ENCODE results near the gene GOLGA2.

GOLGA2 gene

GRCh38 chr9:128253140-128253990 lies 22.4 kb downstream of the GOLGA2 start:
- no peak for TF ChIP-seq TAF1 (IDR thresholded peaks at IDR 0.05; ENCODE audit: borderline replicate concordance, low read depth, low read length)
- TF ChIP-seq POLR2AphosphoS5 (IDR thresholded peaks at IDR 0.05; ENCODE audit: low read depth, low read length): no peak
- TF ChIP-seq POLR2A (IDR thresholded peaks at IDR 0.05; ENCODE audit: low read depth, low read length): no peak
- DNase-seq (ENCODE audit: insufficient read length) (no peak), FAIRE-seq (no peak)

DNA sequence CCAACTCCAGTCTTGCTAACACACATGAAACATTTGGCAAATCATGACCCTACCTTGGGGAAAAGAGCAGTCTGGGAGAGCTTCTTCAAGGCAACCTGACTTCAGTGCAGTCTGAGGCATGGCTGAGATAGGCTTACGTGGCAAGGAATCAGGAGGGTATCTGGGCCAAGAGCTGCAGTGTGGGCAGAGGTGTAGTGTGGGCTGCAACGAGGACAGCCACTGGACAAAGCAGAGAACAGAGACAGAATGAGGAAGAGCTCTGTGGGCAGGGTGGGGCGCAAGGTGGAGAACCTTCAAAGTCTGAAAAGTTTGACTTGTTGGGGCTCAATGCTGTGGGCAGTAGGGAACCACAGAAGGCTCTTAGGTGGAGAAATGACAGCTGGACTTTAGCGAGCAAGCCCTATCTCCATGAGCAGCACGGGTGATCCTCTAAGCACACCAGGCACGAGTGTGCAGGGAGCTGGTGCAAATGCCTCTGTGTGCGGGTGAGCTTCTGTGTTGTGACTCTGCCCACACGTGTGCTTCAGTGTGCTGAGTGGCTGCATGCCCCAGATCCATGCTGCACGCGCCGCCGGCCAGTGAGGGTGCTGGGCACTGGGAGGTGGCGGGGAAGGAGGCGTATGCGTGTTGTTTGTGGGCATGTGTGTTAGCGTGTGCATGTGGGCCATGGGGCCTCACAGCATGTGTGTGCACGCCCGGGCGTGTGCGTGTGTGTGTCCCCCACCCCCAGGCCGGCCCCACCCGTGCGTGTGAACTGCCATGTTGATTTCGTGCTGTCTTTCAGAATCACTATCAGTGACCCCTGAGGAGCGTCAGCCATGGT lies 23.3 kb downstream of the GOLGA2 start:
- TF ChIP-seq TAF1 (IDR thresholded peaks at IDR 0.05; ENCODE audit: borderline replicate concordance, low read depth, low read length) (no peak), POLR2AphosphoS5 (IDR thresholded peaks at IDR 0.05; ENCODE audit: low read depth, low read length) (no peak), POLR2A (IDR thresholded peaks at IDR 0.05; ENCODE audit: low read depth, low read length) (no peak)
- no peak for FAIRE-seq

GRCh38 chr9:128251732-128252100 lies 24.1 kb downstream of the GOLGA2 start:
- no peak for DNase-seq (ENCODE audit: insufficient read length)
- TF ChIP-seq TAF1 (IDR thresholded peaks at IDR 0.05; ENCODE audit: borderline replicate concordance, low read depth, low read length) (no peak), POLR2AphosphoS5 (IDR thresholded peaks at IDR 0.05; ENCODE audit: low read depth, low read length) (no peak), POLR2A (IDR thresholded peaks at IDR 0.05; ENCODE audit: low read depth, low read length) (no peak)
- no peak for FAIRE-seq

More for the DNA sequence above, 23.3 kb downstream of the GOLGA2 start:
- no peak for DNase-seq (ENCODE audit: insufficient read length)

- FAIRE-seq (no peak), DNase-seq (ENCODE audit: insufficient read length) (no peak)
- TF ChIP-seq TAF1 (IDR thresholded peaks at IDR 0.05; ENCODE audit: borderline replicate concordance, low read depth, low read length): no peak
- TF ChIP-seq POLR2A (IDR thresholded peaks at IDR 0.05; ENCODE audit: low read depth, low read length): no peak
Measured at GRCh38 chr9:128250839-128251731, 24.7 kb downstream of the GOLGA2 start.

- TF ChIP-seq TAF1 (IDR thresholded peaks at IDR 0.05; ENCODE audit: borderline replicate concordance, low read depth, low read length): no peak
- no peak for TF ChIP-seq POLR2A (IDR thresholded peaks at IDR 0.05; ENCODE audit: low read depth, low read length)
- peak; percentile 93 for DNase-seq (ENCODE audit: insufficient read length)
- peak; percentile 30 for FAIRE-seq
Measured at GRCh38 chr9:128249908-128250838, 25.6 kb downstream of the GOLGA2 start.

- FAIRE-seq: no peak
Measured at GRCh38 chr9:128249558-128249907, 26.3 kb downstream of the GOLGA2 start.

GRCh38 chr9:128247226-128247803 lies 28.5 kb downstream of the GOLGA2 start:
- no peak for FAIRE-seq
- DNase-seq (ENCODE audit: insufficient read length): no peak
- no peak for TF ChIP-seq POLR2AphosphoS5 (IDR thresholded peaks at IDR 0.05; ENCODE audit: low read depth, low read length)
- no peak for TF ChIP-seq POLR2A (IDR thresholded peaks at IDR 0.05; ENCODE audit: low read depth, low read length)
- TF ChIP-seq TAF1 (IDR thresholded peaks at IDR 0.05; ENCODE audit: borderline replicate concordance, low read depth, low read length): no peak

More at GRCh38 chr9:128249558-128249907, 26.3 kb downstream of the GOLGA2 start:
- no peak for TF ChIP-seq POLR2AphosphoS5 (IDR thresholded peaks at IDR 0.05; ENCODE audit: low read depth, low read length)
- no peak for TF ChIP-seq POLR2A (IDR thresholded peaks at IDR 0.05; ENCODE audit: low read depth, low read length)
- TF ChIP-seq TAF1 (IDR thresholded peaks at IDR 0.05; ENCODE audit: borderline replicate concordance, low read depth, low read length): no peak
- no peak for DNase-seq (ENCODE audit: insufficient read length)

- FAIRE-seq (no peak), DNase-seq (ENCODE audit: insufficient read length) (no peak)
- TF ChIP-seq POLR2AphosphoS5 (IDR thresholded peaks at IDR 0.05; ENCODE audit: low read depth, low read length) (no peak), TAF1 (IDR thresholded peaks at IDR 0.05; ENCODE audit: borderline replicate concordance, low read depth, low read length) (no peak), POLR2A (IDR thresholded peaks at IDR 0.05; ENCODE audit: low read depth, low read length) (no peak)
Measured at GRCh38 chr9:128246471-128246870, 29.3 kb downstream of the GOLGA2 start.

DNA sequence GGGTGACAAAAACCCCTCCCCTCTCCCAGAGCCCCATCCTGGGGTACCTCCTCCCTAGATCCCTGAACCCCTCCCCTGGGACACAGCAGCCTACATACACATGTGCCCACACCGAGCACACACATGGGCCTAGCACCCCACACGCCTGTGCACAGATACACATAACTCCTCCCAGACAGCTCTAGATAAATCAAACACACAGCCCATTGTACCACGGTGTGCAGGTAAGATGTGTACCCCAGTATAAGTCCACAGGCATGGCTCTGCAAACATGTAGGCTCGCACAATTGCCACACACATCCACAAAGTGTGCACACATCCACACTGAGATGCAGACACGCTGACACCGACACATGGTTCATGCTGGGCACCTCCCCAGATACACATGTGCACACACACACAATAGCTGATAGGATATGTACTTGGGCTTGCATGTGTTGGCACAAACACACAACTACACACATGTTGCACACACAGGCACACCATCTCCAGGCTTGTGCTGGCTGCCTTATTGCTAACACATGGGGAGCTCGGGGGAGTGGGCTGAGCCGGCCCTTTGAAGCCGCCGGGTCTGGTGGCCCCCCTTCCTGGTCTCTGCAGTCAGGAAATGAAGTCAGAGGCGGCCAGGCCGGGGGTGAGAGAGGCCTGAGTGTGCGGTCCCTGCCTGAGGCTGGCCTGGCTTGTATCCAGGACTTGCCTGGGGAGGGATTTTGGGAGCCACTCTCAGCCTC lies 30.2 kb downstream of the GOLGA2 start:
- no peak for DNase-seq (ENCODE audit: insufficient read length)
- TF ChIP-seq TAF1 (IDR thresholded peaks at IDR 0.05; ENCODE audit: borderline replicate concordance, low read depth, low read length) (no peak), POLR2A (IDR thresholded peaks at IDR 0.05; ENCODE audit: low read depth, low read length) (no peak), POLR2AphosphoS5 (IDR thresholded peaks at IDR 0.05; ENCODE audit: low read depth, low read length) (no peak)
- no peak for FAIRE-seq

Measured in GM12892 (cell line).